BJ (cell line): Measurements from ENCODE around the gene EGFL7. TPM values are rescaled to one million over a fixed set of nuclear protein-coding genes. Genes with fewer than 3 reads are reported as not detected.

Source experiments
- CTCF ChIA-PET: fragments of 350-600 bp; formaldehyde crosslinking; extraction: SDS; loops from one replicate; lab custom pipeline; 2021; ENCODE audit warnings: antibody characterized with exemption, inconsistent platforms; lab: Yijun Ruan, JAX
- POLR2A ChIA-PET: fragments of 300-600 bp; sonication (Branson Sonifier 250); formaldehyde crosslinking; extraction: SDS; loops from one replicate; lab custom pipeline; 2021; ENCODE audit warnings: antibody characterized with exemption; lab: Charles Lee
- DNase-seq: peaks from one replicate; pipeline ENCODE4 v3.0.0-alpha.2; 2011; ENCODE audit warnings: low read depth
- H3K27me3 ChIP-seq: 2 replicates; pipeline ENCODE4 v1.6.0; 2011; ENCODE audit warnings: low read length; ENCODE audit not compliant: control insufficient read depth, insufficient read depth
- H3K36me3 ChIP-seq: 2 replicates; pipeline ENCODE4 v1.5.1; 2011; ENCODE audit warnings: low read length; ENCODE audit not compliant: control insufficient read depth, insufficient read depth
- H3K4me3 ChIP-seq: 2 replicates; pipeline ENCODE4 v1.5.1; 2011; ENCODE audit warnings: low read depth, mild to moderate bottlenecking, control low read depth, low read length
- polyA plus RNA-seq: library from polyadenylated mRNA; depleted of rRNA; stranded (reverse); fragments of >200 nt; gene quantifications from 2 replicates; pipeline ENCODE4 v1.2.3, GENCODE V29; 2011
- TF ChIP-seq, protein P1 (sequence below): IDR thresholded peaks from 2 replicates; pipeline ENCODE4 v1.5.1; 2011; ENCODE audit warnings: low read depth, mild to moderate bottlenecking, control low read depth, inconsistent platforms, low read length, moderate library complexity; ENCODE audit not compliant: insufficient read depth

The EGFL7 gene
- polyA plus RNA-seq, 1 experiment: 26.9 TPM

DNA sequence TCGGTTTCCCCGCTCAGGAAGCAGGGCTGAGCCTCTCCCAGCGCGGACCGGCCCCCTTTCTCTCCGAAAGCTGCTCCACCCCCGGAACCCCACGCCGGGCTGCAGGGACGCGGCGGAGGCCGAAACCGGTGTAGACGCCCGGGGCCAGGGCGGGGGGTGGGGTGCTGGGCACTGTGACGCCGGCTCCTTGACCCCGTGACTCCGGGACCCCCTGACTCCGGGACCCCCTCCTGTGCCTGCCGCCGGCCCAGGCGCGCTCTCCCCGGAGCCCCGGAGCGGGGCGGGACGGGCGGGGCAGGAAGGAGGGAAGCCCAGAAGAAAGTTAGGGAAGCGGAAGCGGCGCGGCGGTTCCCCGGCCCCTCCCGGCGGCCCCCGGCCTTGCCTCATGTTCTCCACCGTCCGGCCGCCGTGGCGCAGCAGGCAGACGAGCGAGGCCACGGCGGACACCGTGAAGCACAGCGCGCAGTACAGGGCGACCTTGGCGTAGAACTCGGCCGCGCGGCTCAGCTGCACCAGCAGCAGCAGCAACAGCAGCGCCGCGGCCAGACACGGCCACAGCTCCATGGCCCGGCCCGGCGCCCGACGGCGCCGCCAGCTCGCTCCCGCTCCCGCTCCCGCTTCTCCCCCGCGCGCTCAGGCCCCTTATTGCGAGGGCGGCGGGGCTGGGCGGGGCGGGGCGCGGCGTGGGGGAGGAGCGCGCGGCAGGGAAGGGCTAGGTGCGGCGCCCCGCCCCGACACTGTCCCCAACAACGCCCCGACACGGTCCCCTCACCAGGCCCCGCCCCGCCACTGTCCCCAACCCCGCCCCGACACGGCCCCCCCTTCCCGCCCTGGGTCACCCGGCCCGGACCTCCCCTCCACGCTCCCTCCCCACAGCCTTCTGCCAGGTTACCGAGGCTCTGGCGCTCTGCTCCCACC lies 24.3 kb downstream of the EGFL7 start, which contains the start of gene AGPAT2:
Gene AGPAT2 (minus strand): TSS at position 664 of the 918 bp plus-strand sequence. CDS start 100 bp downstream, at position 564.
- Histone ChIP-seq H3K4me3 (peak within 1 kb of the TSS; percentile 89), H3K27me3 (no peaks in the 10 kb centered on the region), H3K36me3 (no peaks in the 10 kb centered on the region)
- POLR2A ChIA-PET: interaction anchor here (1.0 kb wide), 1 partner anchor 13 kb away, joined by 3 read pairs; no protein-coding TSS in a partner anchor
- DNase-seq: no peak
- TF ChIP-seq, protein P1, sequence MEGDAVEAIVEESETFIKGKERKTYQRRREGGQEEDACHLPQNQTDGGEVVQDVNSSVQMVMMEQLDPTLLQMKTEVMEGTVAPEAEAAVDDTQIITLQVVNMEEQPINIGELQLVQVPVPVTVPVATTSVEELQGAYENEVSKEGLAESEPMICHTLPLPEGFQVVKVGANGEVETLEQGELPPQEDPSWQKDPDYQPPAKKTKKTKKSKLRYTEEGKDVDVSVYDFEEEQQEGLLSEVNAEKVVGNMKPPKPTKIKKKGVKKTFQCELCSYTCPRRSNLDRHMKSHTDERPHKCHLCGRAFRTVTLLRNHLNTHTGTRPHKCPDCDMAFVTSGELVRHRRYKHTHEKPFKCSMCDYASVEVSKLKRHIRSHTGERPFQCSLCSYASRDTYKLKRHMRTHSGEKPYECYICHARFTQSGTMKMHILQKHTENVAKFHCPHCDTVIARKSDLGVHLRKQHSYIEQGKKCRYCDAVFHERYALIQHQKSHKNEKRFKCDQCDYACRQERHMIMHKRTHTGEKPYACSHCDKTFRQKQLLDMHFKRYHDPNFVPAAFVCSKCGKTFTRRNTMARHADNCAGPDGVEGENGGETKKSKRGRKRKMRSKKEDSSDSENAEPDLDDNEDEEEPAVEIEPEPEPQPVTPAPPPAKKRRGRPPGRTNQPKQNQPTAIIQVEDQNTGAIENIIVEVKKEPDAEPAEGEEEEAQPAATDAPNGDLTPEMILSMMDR: no peak
- CTCF ChIA-PET: interaction anchor here (1.4 to 3.2 kb wide), 4 partner anchors 13 to 203 kb away, joined by 3 to 14 read pairs (median 5); no protein-coding TSS in a partner anchor

DNA sequence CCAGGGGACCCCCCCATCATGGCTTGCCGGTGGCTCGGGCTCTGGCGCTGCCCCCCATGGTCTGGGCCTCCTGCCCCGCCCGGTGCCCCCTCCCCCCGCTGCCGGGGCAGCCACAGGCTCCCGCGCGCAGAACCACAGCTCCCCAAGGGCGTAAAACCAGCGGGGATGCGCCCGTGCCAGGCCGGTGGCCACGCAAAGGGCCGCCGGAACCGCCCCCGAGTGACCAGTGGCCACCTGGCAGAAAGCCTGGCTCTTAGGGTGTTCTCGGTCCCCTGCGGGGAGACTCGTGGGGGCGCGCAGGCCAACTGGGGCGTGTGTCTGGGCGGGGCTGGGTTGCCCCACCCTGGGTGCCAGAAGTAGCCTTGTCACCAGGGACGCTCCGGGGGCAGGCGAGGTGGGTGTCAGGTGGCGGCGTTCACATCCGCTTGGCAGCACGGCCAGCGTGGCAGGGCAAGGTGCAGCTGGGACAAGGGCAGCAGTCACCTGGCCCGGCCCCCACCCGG lies 25.1 kb downstream of the EGFL7 start:
- H3K4me3 ChIP-seq: peak overlapping the region; percentile 89; the same call in 1 of the 2 replicates
- no peak for DNase-seq
- no peaks in the 10 kb centered on the region for H3K27me3 ChIP-seq
- TF ChIP-seq, protein P1: no peak
- no peaks in the 10 kb centered on the region for H3K36me3 ChIP-seq
- POLR2A ChIA-PET: no interaction called here
- CTCF ChIA-PET: interaction anchor here (3.2 kb wide), 1 partner anchor 16 kb away, joined by 14 read pairs; no protein-coding TSS in a partner anchor

DNA sequence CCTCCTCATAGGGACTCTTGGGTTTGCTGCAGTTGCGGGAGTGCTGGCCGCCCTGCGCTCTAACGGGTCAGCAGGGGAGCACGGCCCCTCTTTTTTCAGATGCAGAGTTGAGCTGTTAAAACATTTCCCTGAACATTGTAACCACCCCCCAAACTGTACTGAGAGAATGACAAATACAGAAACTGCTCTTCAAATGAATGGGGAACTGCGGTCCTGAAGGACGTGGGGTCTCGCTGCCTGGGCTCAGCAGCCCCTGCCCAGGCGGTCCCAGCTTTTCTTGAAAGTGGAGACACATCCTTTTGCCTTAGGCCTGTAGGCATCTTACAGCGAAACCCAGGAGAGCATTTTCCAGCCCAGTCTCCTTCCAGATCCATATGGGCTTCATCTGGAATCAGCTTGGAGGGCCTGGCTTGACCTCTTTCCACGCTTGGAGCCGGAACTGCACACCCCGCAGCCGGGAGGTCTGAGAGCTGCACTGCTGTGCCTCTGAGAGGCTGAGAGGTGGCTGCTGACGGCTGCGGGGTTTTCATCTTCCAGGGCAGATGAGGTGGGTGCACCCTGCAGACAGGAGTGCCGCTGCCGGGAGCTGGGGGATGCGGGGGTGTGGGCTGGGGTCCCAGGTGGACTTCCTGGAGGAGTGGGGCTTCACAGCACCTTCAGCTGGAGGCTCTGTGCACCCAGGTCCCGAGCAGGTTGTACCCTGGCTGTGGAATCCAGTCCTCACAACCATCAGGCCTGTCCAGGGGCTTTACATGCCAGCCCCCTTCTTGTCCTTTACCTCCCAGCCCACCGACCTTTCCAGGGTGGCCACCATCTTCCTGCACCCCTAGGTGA lies 25.8 kb downstream of the EGFL7 start:
- DNase-seq: no peak
- Histone ChIP-seq H3K36me3 (no peaks in the 10 kb centered on the region), H3K27me3 (no peaks in the 10 kb centered on the region), H3K4me3 (no peak overlapping the region)
- ChIA-PET CTCF (interaction anchor here (1.1 to 3.2 kb wide), 3 partner anchors 16 to 39 kb away, joined by 3 to 14 read pairs (median 6); no protein-coding TSS in a partner anchor), POLR2A (no interaction called here)
- TF ChIP-seq, protein P1: no peak

DNA sequence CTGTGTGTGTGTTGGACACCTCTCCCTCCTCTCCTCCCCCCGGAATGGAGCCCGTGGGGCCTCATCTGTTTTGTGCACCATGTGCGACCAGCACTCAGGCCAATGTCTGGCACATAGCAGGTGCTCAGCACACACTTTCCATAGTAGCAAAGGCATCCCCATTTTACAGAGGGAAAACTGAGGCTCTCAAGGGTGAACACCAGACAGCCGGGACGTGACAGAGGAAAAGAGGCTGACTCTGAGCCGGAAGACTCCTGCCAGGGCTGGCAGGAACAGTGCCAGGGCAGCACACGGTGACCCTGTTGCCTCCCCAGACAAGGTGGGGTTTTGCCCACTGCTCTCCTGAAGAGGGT lies 26.4 kb downstream of the EGFL7 start:
- Histone ChIP-seq H3K36me3 (no peaks in the 10 kb centered on the region), H3K27me3 (no peaks in the 10 kb centered on the region), H3K4me3 (no peak overlapping the region)
- TF ChIP-seq, protein P1: no peak
- POLR2A ChIA-PET: no interaction called here
- CTCF ChIA-PET: interaction anchor here (1.1 to 1.5 kb wide), 2 partner anchors 18 to 39 kb away, joined by 3 to 6 read pairs; no protein-coding TSS in a partner anchor
- DNase-seq: no peak
